GM18867 (cell line): ENCODE data around the gene CHRD.
A peak's percentile ranks its signal among the peaks of the same experiment; 100 is the strongest.
"Not testable (repeated sequence)": the region's sequence is repeated elsewhere in the genome, so short reads cannot be mapped to it uniquely, and the experiment has no call there.

Experiments
- ATAC-seq: cut with Tn5 transposase; IDR thresholded peaks from one replicate; pipeline ENCODE4 v1.9.1; 2021; ENCODE audit warnings: mild to moderate bottlenecking, moderate library complexity; ENCODE audit not compliant: unreplicated experiment

CHRD gene

DNA sequence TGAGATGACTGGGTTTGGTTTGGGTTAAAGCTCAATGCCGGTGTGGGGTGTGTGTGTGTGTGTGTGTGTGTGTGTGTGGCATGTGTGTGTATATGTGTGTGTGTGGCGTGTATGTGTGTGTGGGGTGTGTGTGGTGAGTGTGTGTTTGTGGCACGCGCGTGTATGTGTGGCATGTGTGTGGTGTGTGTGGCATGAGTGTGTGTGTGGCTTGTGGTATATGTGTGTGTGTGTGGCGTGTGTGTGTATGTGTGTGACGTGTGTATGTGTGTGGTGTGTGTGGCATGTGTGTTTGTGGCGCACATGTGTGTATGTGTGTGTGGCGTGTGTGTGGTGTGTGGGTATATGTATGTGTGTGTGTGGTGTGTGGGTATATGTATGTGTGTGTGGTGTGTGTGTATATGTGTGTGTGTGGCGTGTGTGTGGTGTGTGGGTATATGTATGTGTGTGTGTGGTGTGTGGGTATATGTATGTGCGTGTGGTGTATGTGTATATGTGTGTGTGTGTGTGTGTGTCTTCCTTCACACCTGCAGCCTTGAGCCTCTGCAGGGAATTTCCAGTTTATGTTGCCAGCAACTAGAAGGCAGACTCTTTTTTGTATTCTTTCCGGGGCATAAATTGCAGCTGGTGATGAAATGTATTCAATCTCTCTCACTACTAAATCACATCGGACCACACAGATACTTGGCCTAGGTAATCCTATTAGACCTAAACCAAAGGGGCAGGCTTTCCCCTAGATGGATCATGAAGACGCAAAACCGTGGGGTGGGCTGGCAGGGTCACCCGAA, 34.8 kb downstream of the CHRD start:
- no peak for ATAC-seq

DNA sequence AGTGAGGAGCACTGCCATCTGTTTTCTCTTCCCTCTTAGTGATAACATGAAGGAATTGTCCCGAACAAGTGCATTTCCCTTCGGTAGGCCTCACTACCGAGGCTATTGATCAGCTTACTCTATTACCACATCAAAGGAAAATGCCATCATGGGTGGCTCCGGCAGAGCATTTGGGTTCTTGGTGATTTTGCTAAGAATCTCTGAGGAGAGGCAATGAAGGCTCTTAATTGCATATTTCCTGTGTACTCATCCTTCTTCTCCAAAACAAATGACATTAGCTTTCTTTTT, 35.3 kb downstream of the CHRD start:
- no peak for ATAC-seq

DNA sequence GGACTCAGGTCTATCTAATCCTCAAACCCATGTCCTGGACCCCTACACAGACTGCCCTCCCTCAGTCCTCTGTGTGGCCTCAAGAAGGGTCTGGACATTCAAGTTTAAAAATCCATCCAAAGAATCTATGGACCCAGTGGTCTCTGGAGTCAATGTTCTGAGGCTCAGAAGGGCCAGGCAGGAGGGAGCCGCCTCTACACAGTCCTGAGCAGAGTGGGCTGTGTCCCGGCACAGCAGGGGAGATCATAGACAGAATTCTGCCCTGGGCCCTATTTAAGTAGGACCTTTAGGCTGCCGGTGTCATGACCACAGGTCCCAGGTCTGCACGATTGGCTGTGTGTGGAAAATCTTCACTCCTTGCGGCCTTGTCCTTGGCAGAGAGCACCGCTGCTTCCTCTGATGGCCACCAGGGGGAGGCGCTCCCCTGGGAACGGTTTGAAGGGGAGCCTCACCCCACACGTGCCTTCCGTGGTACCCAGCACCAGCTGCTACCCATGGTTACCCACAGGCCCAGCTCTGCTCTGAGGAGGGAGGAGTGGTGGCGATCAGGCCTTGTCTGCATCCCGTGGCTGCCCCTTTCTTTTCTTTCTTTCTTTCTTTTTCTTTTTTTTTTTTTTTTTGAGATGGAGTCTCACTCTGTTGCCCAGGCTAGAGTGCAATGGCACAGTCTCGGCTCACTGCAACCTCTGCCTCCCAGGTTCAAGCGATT, 37.9 kb downstream of the CHRD start:
- peak; percentile 90 for ATAC-seq

DNA sequence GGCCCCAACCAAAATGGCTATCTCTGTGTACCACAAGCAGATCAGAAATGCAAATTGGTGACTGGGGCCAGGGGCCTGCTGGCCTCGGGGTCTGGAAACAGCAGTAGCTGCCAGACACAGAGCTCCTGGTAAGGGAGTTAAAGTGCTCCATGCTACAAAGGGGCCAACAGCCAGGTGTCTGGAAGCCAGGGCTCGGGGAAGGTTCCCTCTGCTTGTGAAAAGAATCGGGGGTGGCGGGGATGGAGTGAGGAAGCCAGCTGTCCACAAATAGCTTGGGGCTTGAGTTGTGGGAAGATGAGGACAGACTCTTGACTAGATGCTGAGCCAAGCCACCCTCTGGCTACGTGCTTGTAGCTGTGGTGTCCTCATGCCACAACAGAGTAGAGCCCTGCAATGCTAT, 39.3 kb downstream of the CHRD start:
- no peak for ATAC-seq

DNA sequence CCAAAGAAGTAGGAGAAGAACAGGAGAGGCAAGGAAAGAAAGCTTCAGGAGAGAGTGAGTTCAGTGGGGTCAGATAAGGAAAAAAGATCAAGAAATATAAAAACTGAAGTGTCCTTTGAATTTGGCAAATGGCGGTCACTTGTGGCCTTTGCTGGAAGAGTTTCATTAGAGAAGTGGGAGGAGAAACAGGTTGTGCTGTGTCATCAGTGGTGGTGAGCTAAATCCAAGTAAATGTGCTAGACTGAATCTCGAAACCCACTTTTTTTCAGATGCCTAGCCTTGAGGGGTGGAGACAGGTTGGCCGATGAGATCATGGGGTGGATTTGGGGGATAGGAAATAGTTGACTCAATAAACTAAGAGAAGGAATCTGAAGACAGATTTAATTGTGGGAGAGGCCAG, 43.7 kb downstream of the CHRD start:
- no peak for ATAC-seq

DNA sequence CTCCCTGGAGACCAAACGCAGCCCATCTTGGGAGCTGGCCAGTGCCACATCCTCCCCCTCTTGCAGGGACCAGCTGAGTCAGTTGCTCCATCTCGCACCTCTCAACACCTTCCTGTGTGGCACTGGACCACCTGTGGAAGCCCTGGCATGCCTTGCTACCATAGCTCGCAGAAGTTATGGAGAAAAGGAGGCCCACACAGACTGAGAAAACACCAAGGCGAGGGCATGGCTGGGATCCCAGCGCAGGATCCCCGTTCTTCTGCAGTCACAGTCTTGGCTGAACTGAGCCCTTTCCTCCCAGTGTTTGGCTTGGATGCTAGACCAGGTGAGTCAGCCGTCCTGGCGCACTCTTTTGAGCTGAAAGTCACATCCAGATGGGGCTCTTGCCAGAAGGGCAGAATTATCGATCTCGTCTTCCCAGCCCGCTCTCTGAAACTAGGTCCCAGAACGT, 46.9 kb downstream of the CHRD start:
- ATAC-seq: no peak

DNA sequence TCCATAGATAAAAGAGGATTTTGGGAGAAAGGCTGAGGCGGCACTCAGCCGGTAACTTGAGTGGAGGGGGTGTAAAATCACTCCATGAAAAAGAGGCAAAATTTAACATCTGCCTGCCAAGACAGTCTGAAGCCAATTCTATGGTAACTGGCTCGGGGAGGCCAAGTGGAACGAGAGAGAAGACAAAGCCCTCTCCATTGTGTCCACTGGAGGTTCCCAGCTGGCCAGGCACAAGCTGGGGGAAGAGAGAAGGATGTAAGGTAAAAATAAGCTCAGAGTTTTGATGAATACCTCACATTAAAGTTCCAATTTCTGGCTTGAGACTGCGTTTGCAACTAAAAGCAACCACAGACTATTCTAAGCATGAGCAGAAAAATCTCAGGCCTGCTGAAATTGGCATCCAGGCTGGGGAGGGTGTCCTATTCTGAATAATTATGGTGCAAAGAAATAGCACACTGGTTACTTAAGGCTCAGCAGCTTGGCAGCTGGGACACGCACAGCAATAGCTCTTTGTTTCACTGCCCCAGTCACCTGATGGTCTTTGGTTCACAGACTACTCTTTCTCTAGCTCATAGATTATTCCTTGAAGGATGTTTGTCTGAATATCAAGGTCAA, 48.8 kb downstream of the CHRD start:
- ATAC-seq: no peak

DNA sequence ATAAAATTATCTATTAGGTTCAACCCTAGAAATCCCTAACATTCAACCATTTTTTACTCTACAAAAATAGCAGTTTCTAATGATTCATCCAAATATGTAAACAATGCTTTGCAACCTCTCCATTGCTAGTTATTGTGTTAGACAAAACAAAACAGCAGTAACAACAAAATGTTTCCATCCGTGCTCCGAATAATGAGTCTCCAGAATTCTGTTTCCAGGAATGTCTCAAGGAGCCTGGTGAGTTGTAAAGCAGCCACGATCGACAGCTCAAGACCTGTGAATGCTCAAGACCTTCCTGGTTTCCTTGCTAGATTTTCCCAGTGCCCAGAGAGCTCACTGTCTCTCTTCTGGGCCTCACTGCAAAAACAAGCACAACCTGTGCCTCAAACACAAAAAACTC, 49.9 kb downstream of the CHRD start:
- ATAC-seq: no peak

DNA sequence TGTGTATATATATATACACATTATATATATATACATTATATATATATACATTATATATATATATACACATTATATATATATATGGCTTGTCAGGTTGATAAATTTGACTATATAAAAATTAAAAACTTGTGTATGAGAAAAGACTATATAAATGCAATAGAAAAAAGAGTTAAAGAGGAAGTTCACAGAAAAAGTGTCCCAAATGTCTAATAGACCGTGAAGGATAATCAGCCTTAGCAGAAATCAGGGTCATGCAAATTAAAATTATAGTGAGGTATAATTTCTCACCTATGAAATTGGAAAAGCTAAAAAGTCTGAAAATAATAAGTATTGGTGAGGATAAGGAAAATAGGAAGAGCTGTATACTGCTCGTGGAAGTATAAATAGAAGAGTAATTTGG, 51.1 kb downstream of the CHRD start:
- no peak for ATAC-seq

DNA sequence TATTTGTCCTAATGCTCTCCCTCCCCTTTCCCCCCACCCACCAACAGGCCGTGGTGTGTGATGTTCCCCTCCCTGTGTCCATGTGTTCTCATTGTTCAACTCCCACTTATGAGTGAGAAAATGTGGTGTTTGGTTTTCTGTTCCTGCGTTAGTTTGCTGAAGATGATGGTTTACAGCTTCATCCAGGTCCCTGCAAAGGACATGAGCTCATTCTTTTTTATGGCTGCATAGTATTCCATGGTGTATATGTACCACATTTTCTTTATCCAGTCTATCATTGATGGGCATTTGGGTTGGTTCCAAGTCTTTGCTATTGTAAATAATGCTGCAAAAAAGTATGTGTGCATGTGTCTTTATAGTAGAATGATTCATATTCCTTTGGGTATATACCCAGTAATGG, 53.3 kb downstream of the CHRD start:
- ATAC-seq: not testable (repeated sequence)

DNA sequence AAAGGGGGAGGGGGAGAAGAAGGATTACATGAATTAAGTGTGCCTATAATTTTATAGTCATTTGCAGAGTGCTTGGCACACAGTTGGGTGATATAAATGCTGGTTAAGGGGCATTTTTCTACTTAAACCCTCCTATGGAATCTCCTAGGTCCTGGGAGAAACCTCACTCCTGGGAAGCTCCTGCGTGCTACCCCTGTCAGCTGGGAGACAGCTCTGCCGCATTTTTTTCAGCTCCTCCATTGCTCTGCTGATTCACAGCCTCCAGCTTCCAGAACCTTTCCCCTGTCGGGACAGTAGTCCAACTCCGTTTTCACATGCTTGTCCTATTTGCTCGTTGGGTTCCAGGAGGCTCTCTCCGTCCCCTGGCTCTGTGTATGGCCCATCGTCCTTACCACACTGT, 59.2 kb downstream of the CHRD start:
- ATAC-seq: no peak
